Measurements from ENCODE around the gene STXBP6. TPM values are rescaled to one million over a fixed set of nuclear protein-coding genes. Genes with fewer than 3 reads are reported as not detected.

STXBP6 gene
- total and polyA plus RNA-seq, 2 of the 13 experiments (the other 11 are each of a cell fraction or from before 2014, with no cell fraction given) = 35.3 to 42.8 TPM

DNA sequence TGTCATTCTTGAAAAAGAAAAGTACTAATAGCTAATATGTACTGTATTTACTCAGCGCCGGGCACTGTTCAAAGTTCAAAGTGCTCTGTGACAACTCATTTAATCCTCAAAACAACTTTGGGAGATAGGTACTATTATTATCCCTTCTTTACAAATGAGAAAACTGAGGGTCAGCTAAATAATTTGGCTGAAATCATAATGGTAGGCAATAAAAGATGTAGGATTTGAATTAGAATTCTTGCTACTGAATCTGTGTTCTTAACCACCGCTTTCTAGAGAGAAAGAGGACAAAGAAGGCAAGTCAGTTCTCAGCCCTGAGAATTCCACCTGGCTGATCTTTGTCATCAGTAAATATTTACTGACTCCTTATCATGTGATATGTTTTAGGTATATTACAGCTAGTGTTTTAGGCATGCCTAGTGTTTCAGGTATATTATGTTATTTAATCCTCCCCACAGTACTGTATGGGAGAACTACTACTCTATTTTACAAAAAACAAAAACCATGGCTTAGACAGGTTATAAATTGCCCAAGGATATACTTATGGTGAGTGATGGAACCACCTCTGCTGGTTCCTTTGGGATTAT, 210.2 kb downstream of the STXBP6 start (continued):
- TF ChIP-seq, protein P1, sequence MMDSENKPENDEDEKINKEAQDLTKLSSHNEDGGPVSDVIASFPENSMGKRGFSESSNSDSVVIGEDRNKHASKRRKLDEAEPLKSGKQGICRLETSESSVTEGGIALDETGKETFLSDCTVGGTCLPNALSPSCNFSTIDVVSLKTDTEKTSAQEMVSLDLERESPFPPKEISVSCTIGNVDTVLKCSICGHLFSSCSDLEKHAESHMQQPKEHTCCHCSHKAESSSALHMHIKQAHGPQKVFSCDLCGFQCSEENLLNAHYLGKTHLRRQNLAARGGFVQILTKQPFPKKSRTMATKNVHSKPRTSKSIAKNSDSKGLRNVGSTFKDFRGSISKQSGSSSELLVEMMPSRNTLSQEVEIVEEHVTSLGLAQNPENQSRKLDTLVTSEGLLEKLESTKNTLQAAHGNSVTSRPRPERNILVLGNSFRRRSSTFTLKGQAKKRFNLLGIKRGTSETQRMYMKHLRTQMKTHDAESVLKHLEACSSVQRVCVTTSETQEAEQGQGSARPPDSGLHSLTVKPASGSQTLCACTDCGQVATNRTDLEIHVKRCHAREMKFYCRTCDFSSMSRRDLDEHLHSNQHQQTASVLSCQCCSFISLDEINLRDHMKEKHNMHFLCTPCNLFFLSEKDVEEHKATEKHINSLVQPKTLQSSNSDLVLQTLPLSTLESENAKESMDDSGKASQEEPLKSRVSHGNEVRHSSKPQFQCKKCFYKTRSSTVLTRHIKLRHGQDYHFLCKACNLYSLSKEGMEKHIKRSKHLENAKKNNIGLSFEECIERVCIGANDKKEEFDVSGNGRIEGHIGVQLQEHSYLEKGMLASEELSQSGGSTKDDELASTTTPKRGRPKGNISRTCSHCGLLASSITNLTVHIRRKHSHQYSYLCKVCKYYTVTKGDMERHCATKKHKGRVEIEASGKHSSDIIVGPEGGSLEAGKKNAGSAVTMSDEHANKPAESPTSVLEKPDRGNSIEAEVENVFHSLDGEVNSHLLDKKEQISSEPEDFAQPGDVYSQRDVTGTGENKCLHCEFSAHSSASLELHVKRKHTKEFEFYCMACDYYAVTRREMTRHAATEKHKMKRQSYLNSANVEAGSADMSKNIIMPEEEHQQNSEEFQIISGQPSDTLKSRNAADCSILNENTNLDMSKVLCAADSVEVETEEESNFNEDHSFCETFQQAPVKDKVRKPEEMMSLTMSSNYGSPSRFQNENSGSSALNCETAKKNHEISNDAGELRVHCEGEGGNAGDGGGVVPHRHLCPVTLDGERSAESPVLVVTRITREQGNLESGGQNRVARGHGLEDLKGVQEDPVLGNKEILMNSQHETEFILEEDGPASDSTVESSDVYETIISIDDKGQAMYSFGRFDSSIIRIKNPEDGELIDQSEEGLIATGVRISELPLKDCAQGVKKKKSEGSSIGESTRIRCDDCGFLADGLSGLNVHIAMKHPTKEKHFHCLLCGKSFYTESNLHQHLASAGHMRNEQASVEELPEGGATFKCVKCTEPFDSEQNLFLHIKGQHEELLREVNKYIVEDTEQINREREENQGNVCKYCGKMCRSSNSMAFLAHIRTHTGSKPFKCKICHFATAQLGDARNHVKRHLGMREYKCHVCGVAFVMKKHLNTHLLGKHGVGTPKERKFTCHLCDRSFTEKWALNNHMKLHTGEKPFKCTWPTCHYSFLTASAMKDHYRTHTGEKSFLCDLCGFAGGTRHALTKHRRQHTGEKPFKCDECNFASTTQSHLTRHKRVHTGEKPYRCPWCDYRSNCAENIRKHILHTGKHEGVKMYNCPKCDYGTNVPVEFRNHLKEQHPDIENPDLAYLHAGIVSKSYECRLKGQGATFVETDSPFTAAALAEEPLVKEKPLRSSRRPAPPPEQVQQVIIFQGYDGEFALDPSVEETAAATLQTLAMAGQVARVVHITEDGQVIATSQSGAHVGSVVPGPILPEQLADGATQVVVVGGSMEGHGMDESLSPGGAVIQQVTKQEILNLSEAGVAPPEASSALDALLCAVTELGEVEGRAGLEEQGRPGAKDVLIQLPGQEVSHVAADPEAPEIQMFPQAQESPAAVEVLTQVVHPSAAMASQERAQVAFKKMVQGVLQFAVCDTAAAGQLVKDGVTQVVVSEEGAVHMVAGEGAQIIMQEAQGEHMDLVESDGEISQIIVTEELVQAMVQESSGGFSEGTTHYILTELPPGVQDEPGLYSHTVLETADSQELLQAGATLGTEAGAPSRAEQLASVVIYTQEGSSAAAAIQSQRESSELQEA (CRISPR knock-in tag; IDR thresholded peaks at IDR 0.05; ENCODE audit: not compliant biosample characterization) = no peak
- TF ChIP-seq ZBTB39 (CRISPR knock-in tag; IDR thresholded peaks at IDR 0.05) (peak; percentile 86; the same call in 1 of the 2 replicates), ZNF12 (CRISPR knock-in tag; IDR thresholded peaks at IDR 0.05) (no peak; the same call in 1 of the 2 replicates), YEATS2 (CRISPR knock-in tag; IDR thresholded peaks at IDR 0.05; ENCODE audit: borderline replicate concordance) (no peak), HHEX (CRISPR knock-in tag; IDR thresholded peaks at IDR 0.05) (peak; percentile 68; the same call in 1 of the 2 replicates), RARG (CRISPR knock-in tag; IDR thresholded peaks at IDR 0.05; ENCODE audit: low read depth) (no peak), ATRX (CRISPR knock-in tag; IDR thresholded peaks at IDR 0.05; ENCODE audit: borderline replicate concordance) (no peak), ZNF749 (CRISPR knock-in tag; IDR thresholded peaks at IDR 0.05; ENCODE audit: borderline replicate concordance) (no peak; the same call in 1 of the 2 replicates)
- TF ChIP-seq, protein P2, sequence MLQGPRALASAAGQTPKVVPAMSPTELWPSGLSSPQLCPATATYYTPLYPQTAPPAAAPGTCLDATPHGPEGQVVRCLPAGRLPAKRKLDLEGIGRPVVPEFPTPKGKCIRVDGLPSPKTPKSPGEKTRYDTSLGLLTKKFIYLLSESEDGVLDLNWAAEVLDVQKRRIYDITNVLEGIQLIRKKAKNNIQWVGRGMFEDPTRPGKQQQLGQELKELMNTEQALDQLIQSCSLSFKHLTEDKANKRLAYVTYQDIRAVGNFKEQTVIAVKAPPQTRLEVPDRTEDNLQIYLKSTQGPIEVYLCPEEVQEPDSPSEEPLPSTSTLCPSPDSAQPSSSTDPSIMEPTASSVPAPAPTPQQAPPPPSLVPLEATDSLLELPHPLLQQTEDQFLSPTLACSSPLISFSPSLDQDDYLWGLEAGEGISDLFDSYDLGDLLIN (CRISPR knock-in tag; IDR thresholded peaks at IDR 0.05; ENCODE audit: borderline replicate concordance) = no peak

Data from HepG2 (cell line).